ENCODE measurements around the gene PSMC1.

PSMC1 gene

DNA sequence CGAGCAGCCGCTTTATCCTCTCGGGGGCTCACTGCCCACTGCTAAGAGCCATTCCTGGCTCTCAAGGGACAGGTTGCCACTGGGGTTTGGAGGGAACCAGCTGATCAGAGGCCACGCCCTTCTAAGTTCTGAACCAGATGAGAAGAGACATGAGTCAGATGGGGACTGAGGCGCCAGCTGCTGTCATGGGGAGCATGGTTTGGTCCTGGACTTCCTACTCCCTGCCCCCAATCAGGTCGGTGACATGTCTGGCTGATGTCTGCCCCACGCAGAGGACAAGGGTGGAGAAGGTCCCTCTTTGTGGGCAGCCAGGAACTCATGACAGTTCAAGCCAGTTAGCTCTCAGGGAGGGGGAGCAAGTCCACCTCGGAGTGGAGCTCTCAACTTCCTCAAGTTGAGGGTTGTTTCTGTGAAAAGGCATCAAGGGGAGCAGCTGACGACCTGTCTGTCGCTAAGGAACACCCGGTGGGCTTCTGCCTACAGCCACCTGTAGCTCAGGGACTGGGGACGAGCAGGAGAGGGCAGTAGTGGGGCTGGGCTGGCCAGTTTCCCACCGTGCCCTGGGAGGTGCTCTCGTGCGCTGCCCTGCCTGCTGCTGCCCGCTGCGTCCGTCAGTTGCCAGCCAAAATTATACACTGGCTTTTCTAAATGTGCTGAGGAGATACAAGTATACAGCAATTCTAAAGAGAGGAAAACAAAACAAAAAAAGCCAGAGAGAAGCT lies 20.5 kb downstream of the PSMC1 start:
- no peak for DNase-seq (ENCODE audit: low read depth in 2 of 2)

DNA sequence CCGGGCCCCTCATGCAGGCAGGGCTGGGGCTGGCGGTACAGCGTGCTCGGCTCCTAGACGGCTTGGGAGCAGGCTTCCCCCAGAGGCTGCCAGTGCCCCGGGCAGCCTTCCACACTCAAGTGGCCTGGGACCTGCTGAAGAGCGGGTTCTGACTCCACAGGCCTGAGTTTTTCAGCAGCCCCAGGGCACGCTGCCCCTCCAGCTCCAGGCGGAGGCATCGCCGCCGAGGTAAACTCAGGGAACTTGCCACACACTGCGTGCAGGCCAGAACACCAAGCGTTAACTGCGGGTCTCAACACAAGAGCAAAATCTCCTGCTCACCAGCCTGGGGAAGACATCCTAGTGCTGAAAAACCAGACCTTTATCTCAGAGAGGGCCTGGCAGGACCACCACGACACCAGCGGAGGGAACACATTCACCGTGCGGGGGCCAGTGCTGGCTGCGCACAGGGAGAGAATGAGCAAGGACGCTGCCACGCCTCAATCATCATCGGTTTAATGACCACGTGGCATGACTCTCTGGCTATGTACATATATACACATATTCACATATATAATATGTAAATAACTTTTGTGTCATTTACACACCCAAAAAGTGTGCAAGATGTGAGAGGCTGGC lies 21.3 kb downstream of the PSMC1 start:
- no peak for DNase-seq (ENCODE audit: low read depth in 2 of 2)

DNA sequence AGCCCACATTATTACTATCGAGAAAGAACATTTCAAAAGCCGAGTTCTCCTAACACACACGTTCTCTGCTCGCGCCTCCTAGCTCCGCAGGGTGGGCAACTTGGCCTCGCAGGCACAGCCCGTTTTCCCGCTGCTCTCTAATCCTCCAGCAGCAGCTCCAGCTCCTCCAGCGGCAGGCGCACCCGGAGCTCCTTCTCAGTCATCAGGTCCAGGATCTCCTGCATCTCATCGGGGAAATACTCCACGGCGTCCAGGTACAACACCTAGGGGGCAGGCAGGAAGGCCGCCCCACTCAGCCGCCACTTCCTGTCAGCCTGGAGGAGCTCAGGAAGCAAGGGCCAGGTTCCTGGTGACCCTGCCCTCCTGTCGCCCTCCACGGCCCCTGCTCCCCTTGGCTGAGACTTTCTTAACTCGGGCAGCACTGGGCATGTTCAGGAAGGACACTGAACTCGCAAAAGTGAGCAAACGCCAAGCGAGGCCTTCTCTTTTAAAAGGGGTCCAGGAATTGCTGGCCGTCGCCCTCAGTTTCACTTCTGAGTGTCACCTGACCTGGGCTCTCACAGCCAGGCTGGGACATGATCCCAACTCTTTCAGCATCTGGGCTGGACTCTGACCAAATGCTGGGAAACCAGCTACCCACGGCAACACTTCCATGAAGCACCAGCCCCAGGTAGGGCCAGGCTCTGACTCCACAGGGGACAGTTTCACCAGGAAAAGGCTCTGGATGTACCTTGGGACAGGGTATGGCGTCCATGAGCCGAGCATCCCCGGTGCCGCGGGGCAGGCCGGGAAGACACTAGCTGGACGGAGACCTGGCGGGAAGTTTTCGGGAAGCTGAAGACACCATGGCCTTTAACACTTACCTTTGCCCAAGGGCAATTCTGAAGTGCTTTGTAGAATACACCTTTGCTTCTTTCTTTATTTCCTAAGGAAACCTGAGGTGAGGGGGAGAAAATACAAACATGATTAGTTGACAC lies 22.1 kb downstream of the PSMC1 start:
- DNase-seq (ENCODE audit: low read depth in 2 of 2), result no peak

DNA sequence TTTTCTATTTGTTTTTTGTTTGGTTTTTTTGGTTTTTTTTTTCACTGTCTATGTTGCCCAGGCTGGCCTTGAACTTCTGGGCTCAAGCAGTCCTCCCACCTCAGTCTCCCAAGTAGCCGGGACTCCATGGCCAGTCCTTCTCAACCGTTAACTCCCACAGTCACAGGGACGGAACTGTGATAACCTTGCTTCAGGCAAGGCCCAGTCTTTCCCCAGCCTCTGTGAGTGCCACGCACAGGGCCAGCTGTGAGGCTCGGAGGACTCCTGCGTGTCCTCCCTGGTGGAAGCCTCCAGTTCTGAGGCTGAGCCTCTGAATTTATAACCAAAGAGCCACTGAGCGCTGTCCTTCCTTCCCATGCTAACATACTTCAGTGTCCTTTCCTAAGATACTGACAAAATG lies 23.7 kb downstream of the PSMC1 start:
- DNase-seq (ENCODE audit: low read depth in 2 of 2), result no peak

DNA sequence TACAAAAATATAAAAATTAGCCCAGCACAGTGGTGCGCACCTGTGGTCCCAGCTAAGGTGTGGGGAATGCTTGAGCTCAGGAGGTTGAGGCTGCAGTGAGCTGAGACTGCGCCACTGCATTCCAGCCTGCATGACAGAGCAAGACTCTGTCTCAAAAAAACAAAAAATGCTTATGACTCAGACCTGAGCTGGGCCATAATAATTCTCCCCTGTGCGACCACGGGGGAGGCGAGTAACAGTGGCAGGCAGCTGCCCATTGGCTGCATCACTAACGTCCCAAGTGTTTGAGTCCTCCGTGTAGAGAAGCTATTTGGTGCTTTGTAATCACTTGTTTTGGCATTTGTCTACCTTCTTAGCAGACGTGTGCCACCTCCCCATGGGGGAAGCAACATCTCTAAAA lies 24.9 kb downstream of the PSMC1 start:
- no peak for DNase-seq (ENCODE audit: low read depth in 2 of 2)

DNA sequence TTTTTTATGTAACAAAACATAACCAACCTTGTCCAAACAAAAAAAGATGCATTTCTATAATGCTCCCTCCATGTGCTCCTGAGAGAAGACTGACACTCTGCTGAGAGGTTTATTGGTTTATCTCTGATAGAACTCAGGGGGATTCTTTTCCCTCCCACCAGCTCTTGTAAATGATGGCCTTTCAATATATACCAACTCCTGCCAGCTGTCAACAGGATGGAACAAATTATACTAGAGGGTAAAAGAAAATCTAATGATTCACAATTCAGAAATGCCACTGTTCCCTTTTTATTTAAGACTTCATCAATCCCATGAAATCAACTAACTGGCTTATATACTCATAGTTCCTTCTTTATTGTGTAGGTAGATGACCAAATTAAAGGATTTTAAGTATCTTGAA lies 25.4 kb downstream of the PSMC1 start:
- DNase-seq (ENCODE audit: low read depth in 2 of 2), result no peak

DNA sequence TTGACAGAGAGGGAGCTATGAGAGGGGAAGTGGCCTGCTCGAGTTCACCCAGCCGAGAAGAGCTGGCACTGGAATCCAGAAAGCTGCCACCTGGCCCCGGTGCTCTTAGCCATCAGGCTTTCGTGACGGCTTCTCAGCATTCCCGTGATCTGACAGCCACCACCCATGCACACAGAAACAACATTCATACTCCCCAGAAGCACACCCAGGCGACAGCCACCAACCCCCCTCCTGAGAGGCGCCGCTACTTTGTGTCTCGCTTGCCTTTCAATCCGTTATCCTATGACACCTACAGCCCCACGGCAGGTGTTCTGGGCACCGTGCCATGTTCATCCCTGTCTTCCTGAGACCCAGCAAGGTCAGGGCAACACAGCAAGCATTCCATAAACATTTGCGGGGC lies 31.4 kb downstream of the PSMC1 start:
- no peak for DNase-seq (ENCODE audit: low read depth in 2 of 2)

DNA sequence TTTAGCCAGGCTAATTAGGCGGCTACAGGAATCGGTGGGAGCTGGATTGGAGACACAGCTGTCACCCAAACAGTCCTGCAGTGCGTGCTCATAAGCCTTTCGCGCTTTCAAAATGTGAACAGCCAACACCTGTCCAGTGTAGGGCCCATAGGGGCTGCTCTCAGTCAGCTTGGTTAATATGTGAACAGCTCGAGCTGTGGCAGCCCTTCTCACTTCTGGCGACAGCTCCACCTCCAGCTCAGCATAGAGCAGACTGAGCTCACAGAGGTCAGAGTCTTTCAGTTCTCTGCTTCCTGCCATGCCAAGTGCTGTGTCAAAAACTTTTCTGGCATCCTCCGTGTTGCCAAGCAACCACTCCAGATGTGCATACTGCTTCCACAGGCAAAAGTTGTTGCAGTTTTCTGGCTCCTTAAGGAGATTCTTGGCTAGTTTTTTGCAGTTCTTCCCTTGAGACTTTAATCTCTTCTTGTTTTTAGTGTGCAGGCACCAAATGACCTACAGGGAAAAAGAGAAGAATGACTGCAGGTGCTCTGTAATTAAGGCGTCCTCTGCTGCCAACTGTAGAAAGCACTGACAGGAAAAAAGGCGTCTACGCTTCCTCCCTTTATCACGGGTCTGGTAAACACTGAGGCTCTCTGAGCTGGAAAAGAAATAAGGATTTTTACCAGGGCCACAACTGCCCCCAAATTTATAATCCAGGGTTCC lies 32.5 kb downstream of the PSMC1 start:
- DNase-seq (ENCODE audit: low read depth in 2 of 2), result no peak

DNA sequence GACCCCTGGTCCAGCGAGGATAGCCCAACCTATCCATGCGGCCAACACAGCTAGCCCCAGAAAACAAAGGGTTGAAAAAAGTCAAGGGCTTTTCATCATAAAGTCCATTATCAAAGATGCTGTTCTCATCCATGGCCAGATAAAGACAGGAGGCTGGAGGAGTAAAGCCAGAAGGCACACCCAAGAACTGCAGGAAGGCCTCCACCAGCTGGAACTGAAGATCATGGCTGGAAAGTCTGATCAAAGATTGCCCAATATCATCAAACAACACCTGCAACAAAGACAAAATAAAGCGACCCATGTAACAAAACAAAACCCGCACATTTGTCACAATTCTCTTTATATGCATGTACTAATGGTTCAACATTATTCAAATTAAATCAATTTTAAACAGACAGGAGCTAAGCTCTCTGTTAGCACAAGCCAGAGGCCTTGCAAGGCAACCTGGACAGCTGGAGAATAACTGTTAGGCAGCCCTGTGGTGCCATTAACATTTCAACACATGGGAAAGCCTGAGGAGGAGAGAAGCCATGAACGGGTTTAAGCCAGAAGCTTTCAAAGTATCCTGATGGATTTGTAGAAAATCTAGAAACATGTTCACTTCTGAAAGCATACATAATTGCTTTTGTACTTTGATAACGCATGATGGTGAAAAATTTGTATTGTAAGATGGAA lies 34.1 kb downstream of the PSMC1 start:
- no peak for DNase-seq (ENCODE audit: low read depth in 2 of 2)

DNA sequence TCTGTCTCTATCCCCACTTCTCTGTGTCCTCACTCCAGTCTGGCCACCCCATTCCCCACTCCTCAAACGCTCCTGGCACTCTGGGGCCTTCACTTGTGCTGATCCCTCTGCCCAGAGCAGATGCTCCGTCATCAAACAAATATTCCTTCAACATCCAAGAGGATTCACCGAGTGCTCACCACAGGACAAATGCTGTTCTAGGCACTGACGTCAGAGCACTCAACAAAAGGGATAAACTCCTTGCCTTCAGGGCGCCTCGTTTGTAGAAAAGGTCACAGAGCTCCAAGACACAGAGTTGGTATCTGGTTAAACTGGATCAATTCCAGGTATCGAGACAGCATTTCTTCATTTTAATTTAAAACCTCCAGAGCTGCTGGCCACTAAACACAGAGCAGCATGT lies 35.3 kb downstream of the PSMC1 start:
- DNase-seq (ENCODE audit: low read depth in 2 of 2), result no peak

DNA sequence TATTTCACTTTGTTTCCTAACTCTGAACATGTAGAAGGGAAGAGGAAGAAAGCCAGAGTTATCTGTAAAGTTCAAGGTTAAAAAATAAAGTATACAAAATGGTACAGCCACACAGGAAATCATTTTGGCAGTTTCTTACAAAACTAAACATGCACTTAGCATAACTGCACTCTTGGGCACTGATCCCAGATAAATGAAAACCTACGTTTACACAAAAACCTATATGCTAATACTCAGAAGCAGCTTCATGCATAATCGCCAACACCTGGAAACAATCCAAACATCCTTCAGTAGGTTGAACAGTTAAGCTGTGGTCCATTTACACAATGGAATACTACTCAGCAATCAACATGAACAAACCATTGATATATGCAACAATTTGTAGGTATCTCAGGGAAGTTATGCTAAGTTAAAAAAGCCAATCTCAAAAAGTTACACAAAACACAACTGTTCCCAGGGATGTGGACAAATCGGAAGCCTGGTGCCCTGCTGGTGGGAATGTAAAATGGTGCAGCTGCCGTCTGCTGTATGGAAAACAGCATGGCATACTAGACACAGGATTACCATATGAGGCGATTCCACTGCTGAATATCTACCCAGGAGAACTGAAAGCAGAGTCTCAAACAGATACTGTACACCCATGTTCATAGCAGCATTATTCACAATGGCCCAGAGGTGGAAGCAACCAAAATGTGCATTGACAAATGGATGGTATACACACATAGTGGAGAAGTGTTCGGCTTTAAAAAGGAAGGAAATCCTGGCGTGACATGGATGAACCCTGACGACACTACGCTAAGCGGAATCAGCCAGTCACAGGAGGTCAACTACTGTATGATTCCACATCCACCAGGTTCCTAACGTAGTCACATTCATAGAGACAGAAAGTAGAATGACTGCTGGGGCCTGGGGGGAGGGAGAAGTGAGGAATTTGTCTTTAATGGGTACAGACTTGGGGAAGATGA lies 37.7 kb downstream of the PSMC1 start:
- DNase-seq (ENCODE audit: low read depth in 2 of 2), result no peak

DNA sequence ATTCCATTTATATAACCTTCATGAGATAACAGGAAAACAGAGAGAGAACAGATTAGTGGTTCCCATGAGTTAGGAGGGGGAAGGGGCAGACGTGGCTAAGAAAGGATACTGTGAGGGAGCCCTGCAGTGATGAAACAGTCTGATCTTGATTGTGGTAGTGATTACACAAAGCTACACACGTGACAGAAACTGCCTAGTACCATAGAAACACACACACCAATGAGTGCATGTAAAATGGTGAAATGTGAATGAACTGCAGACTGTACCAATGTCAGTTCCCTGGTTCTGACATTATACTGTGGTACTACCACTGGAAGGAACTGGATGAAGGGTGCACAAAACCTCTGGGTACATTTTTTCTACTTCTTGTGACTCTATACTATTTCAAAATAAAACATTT lies 38.5 kb downstream of the PSMC1 start:
- DNase-seq (ENCODE audit: low read depth in 2 of 2), result no peak

DNA sequence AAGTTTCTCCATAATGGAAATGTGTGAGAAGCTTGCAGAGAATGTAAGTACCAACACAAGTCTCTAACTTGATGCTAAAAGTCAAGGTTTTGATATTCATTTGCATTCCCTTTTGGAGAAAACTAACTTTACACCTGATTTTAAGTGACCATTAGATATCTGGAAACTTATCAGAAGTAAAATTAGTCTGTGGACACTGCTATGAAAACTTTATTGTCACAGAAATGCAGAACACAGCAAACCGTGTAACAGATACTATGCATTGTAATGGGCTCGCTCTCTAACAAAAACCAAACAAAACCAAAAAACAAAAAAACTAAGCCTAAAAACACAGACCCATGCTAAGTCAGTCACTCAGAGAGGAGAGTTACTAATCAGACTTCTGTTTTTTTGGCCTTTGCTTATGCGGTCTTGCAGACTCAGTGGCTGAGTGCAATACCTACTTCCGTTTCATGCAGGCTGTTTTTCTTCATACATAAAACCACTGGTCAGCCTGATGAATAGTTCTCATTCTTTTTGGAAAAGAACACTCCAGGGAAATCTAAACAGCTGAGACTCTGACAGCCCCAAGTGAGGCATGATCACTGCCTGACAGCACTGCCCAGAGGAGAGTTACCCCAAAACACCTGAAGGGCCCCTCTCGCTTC lies 39.6 kb downstream of the PSMC1 start:
- no peak for DNase-seq (ENCODE audit: low read depth in 2 of 2)

DNA sequence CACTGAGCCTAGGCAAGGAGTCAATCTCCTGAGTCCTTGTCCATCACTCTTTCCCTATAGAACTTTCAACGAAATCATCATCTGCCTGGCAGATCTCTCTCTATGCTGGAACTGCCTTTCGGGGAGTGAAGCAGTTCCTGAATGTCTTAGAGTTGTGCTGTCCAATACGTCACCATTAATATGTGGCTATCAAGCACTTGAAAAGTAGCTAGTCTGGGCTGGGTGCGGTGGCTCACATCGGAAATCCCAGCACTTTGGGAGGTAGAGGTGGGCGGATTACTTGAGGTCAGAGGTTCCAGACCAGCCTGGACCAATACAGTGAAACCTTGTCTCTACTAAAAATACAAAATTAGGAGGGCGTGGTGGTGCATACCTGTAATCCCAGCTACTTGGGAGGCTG lies 40.3 kb downstream of the PSMC1 start:
- no peak for DNase-seq (ENCODE audit: low read depth in 2 of 2)

DNA sequence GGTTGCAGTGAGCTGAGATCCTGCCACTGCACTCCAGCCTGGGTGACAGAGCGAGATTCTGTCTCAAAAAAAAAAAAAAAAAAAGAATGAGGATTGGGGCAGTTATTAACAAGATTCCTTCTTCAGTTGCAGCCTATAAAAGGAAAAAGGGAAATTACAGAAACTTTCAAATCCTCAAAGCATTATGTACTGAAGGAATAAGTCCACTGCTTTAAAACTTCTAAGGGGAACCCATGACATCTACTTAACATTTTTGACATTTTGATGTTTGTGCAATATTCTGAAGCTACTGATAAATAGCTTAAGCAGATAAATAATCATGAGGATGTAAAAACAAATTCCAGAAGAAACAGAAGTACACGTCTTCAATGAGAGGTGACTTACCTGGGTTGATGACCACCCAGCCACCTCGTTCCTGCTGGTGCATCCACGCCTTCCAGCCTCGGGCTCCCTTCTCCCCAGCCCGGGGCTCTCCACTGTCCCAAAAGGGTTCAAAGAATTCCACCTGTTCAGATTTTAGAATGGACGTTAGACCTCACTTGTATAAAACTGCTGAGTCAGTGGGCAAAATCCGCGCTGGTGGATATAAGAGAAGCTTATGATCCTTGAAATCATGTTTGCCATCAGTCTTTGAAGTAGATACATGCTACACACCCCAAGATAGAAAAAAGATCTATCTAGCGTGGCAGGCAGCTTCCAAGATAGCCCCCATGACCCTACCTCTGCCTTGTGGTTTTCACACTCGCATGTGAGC lies 41.7 kb downstream of the PSMC1 start:
- no peak for DNase-seq (ENCODE audit: low read depth in 2 of 2)

DNA sequence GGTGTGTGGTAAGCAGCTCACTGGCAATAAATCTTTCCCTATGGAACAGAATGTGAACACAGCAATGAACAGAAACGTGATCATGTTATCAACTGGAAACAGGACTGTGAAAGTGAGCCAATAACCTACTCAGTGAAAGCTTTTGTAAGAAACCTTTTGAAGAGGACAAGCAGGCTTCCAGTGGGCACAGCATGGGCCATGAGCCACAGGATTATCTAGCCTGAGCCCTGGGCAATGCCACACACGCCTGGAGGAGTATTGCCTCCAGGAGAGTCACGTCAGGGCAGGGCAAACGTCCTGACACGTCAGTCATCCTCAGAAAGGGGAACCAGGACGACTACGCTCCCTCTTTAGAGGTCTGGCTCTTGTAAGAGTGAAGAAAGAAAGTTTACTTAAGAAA lies 43.1 kb downstream of the PSMC1 start:
- DNase-seq (ENCODE audit: low read depth in 2 of 2), result no peak

DNA sequence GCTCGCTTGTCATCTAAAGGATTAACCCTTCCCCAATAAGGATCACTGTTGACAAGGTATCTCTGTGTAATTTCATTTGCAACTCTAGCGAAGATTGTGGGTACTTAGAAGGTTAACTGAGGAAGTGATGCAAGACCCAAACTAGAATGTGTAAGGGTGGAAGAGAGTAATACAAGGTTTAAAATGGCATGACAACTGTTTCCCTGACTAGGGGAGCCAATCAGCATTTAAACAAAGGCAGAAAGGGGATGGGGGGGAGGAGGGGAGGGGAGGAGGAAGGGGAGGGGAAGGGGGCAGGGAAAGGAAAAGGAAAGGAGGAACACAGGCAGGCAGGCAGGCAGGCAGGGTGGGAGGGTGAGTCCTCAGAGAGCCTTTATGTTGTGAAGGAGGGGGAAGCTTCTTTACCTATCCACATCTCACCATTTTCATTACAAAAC lies 44.3 kb downstream of the PSMC1 start:
- DNase-seq (ENCODE audit: low read depth in 2 of 2), result no peak

DNA sequence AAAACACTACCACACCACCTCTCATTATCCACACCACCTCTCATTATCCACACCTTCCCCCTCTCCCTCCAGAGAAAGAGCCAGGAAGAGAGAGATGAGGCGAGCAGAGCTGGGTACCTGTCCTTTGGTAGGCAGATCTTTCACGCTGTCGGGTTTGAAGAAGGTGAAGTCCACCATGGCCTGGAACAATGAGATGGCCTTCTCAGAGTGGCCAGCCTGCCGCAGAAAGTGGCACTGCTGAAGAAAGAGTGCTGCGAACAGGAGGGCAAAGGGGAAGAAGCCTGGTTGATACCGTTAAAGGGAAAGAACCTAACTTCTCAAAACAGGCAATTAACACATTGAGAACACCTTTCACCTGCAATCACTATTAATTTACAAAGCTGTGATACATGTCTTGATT lies 44.8 kb downstream of the PSMC1 start:
- no peak for DNase-seq (ENCODE audit: low read depth in 2 of 2)

DNA sequence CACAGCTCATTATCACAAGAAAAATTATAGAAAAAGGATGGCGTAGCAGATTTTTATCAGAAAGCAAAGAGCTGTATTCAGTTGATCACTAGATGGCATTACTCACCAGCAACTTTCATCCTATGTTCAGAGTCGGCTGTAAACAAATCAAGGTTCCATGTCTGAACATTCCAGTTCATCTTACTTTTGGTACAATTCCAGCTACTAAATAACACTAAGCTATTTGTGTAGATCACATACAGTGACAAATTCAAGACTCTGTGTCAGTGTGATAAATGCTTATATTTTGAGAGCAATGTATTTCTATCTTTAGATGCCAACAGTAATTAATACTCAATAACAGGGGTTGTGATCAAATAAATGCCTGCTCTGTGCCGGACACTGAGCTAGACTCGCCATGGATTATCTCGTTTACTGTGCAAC lies 45.3 kb downstream of the PSMC1 start:
- DNase-seq (ENCODE audit: low read depth in 2 of 2), result no peak
